CD4-positive, CD25-positive, alpha-beta regulatory T cell (primary cell): ENCODE data around the gene SIRT3. TPM values are rescaled to one million over a fixed set of nuclear protein-coding genes. Genes with fewer than 3 reads are reported as not detected.

Experiments used
- ATAC-seq, 2 donors: fragments of 150-1000 bp; cut with Tn5 transposase; one replicate each; pipeline ENCODE4 v1.10.0; 2021; ENCODE audit warnings: low read depth in 2 of 2, moderate number of reproducible peaks in 2 of 2, moderate library complexity in 1 of 2
- DNase-seq, 3 donors: peaks; one replicate each; pipeline versions ENCODE4 v3.0.0 to v3.0.0-alpha.2; 2012 to 2022; ENCODE audit warnings: mixed read lengths in 1 of 3
- H3K27ac ChIP-seq: one replicate; pipeline ENCODE4 v1.7.0; 2013; ENCODE audit warnings: mild to moderate bottlenecking, low read length; ENCODE audit not compliant: insufficient read depth, poor library complexity, severe bottlenecking
- H3K27me3 ChIP-seq: one replicate; pipeline ENCODE4 v1.7.0; 2013; ENCODE audit warnings: low read length; ENCODE audit not compliant: control insufficient read depth, insufficient read depth
- H3K36me3 ChIP-seq: one replicate; pipeline ENCODE4 v1.7.0; 2013; ENCODE audit warnings: mild to moderate bottlenecking, low read length, moderate library complexity; ENCODE audit not compliant: control insufficient read depth, insufficient read depth
- H3K4me1 ChIP-seq: 2 replicates; pipeline ENCODE4 v1.7.0; 2013; ENCODE audit warnings: mild to moderate bottlenecking, low read length; ENCODE audit not compliant: insufficient read depth, control insufficient read depth, poor library complexity, severe bottlenecking
- H3K4me3 ChIP-seq: one replicate; pipeline ENCODE4 v1.7.0; 2013; ENCODE audit warnings: low read depth, mild to moderate bottlenecking, low read length, moderate library complexity
- H3K9me3 ChIP-seq, 2 experiments: 1 replicate in 1 of 2; 2 replicates in 1 of 2; pipeline ENCODE4 v1.7.0; 2013; ENCODE audit warnings: low read length in 2 of 2, mild to moderate bottlenecking in 1 of 2, moderate library complexity in 1 of 2; ENCODE audit not compliant: control insufficient read depth in 2 of 2
- H3K27ac Mint-ChIP-seq, 3 donors: one replicate each; pipeline ENCODE4 v1.8.0; 2020 to 2022; ENCODE audit warnings: mild to moderate bottlenecking in 3 of 3, mixed read lengths in 3 of 3, moderate library complexity in 2 of 3
- H3K27me3 Mint-ChIP-seq: one replicate; pipeline ENCODE4 v1.8.0; 2022; ENCODE audit warnings: mild to moderate bottlenecking, mixed read lengths
- H3K36me3 Mint-ChIP-seq: one replicate; pipeline ENCODE4 v1.8.0; 2020; ENCODE audit warnings: mixed read lengths
- H3K4me1 Mint-ChIP-seq, 4 donors: one replicate each; pipeline ENCODE4 v1.8.0; 2020 to 2022; ENCODE audit warnings: mixed read lengths in 4 of 4, mild to moderate bottlenecking in 1 of 4
- H3K4me3 Mint-ChIP-seq, 4 donors: one replicate each; pipeline ENCODE4 v1.8.0; 2020 to 2022; ENCODE audit warnings: mild to moderate bottlenecking in 4 of 4, mixed read lengths in 4 of 4, moderate library complexity in 3 of 4
- H3K9me3 Mint-ChIP-seq, 7 donors: one replicate each; pipeline ENCODE4 v1.8.0; 2020 to 2022; ENCODE audit warnings: mixed read lengths in 7 of 7, mild to moderate bottlenecking in 3 of 7, moderate library complexity in 2 of 7
- polyA plus RNA-seq, 4 donors: library from polyadenylated mRNA; unstranded; fragments of 300-500 nt; fragmentation: Illumina TruSeq; gene quantifications; one replicate each; pipeline ENCODE4 v1.2.3, GENCODE V29; 2021
- total RNA-seq: library from RNA; stranded (reverse); gene quantifications from one replicate; pipeline ENCODE4 v1.2.3, GENCODE V29; 2022

Gene SIRT3
- total and polyA plus RNA-seq, 5 donors from 2014 or later, result 6.9 to 14.2 (median 11.6) TPM

GRCh38 chr11:267491-267994 is 31.4 kb upstream of the SIRT3 start:
- Histone ChIP-seq H3K36me3 (no peaks in the 10 kb centered on the region), H3K9me3 (peaks cover 0 to 4% of the 10 kb centered on the region in 2 experiments), H3K27me3 (no peaks in the 10 kb centered on the region), H3K27ac (peak overlapping the region; percentile 87), H3K4me3 (peak overlapping the region; percentile 70), H3K4me1 (peaks cover 34% of the 10 kb centered on the region)
- Mint-ChIP-seq H3K4me3 (peak overlapping the region; percentile 84 to 93 (median 90)), H3K36me3 (no peaks in the 10 kb centered on the region), H3K4me1 (peaks cover 8 to 41% (median 20%) of the 10 kb centered on the region in 4 donors), H3K9me3 (peaks cover 0 to 2% (median 0%) of the 10 kb centered on the region in 7 donors), H3K27me3 (peaks cover 5% of the 10 kb centered on the region), H3K27ac (peak overlapping the region; percentile 93 to 98 (median 98))
- DNase-seq (peak; percentile 51 to 61 (median 52)), ATAC-seq (peak; percentile 12 to 35)

GRCh38 chr11:266676-267439 is 30.7 kb upstream of the SIRT3 start:
- Mint-ChIP-seq H3K4me1 (peaks cover 8 to 38% (median 20%) of the 10 kb centered on the region in 4 donors), H3K27me3 (peaks cover 5% of the 10 kb centered on the region), H3K4me3 (peak overlapping the region; percentile 45 to 92 (median 79)), H3K27ac (peak overlapping the region; percentile 48 to 93 (median 75)), H3K9me3 (peaks cover 0 to 2% (median 0%) of the 10 kb centered on the region in 7 donors), H3K36me3 (no peaks in the 10 kb centered on the region)
- Histone ChIP-seq H3K36me3 (no peaks in the 10 kb centered on the region), H3K4me3 (peak overlapping the region; percentile 31), H3K27ac (peak overlapping the region; percentile 51), H3K27me3 (no peaks in the 10 kb centered on the region), H3K4me1 (peaks cover 34% of the 10 kb centered on the region), H3K9me3 (peaks cover 0 to 4% of the 10 kb centered on the region in 2 experiments)
- peak in 1 of 2 donors; percentile 18 for ATAC-seq
- DNase-seq, result peak in 1 of 3 donors; percentile 38

- Mint-ChIP-seq H3K9me3 (peaks cover 0 to 2% (median 0%) of the 10 kb centered on the region in 7 donors), H3K4me1 (peaks cover 0 to 2% (median 1%) of the 10 kb centered on the region in 4 donors), H3K27ac (no peak overlapping the region), H3K27me3 (peaks cover 8% of the 10 kb centered on the region), H3K36me3 (no peaks in the 10 kb centered on the region), H3K4me3 (no peak overlapping the region)
- Histone ChIP-seq H3K27me3 (no peaks in the 10 kb centered on the region), H3K27ac (no peak overlapping the region), H3K4me1 (no peaks in the 10 kb centered on the region), H3K36me3 (no peaks in the 10 kb centered on the region), H3K9me3 (peaks cover 0 to 4% of the 10 kb centered on the region in 2 experiments), H3K4me3 (no peak overlapping the region)
- ATAC-seq, result no peak
- no peak for DNase-seq
These were observed 25.5 kb upstream of the SIRT3 start for GRCh38 chr11:261624-262023.

- no peaks in the 10 kb centered on the region for H3K4me1 ChIP-seq
- Mint-ChIP-seq H3K27ac (no peak overlapping the region), H3K4me3 (no peak overlapping the region), H3K9me3 (no peaks in the 10 kb centered on the region), H3K4me1 (no peaks in the 10 kb centered on the region), H3K27me3 (peaks cover 8% of the 10 kb centered on the region), H3K36me3 (no peaks in the 10 kb centered on the region)
- DNase-seq, result no peak
- no peaks in the 10 kb centered on the region for H3K9me3 ChIP-seq
- ATAC-seq, result no peak
- H3K4me3 ChIP-seq, result no peak overlapping the region
- no peaks in the 10 kb centered on the region for H3K27me3 ChIP-seq
- no peak overlapping the region for H3K27ac ChIP-seq
- H3K36me3 ChIP-seq, result no peaks in the 10 kb centered on the region
These were observed 23.3 kb upstream of the SIRT3 start for GRCh38 chr11:259413-259812.

GRCh38 chr11:257766-258493 is 21.8 kb upstream of the SIRT3 start:
- H3K27ac ChIP-seq, result no peak overlapping the region
- peaks cover 6% of the 10 kb centered on the region for H3K36me3 ChIP-seq
- DNase-seq (no peak), ATAC-seq (no peak)
- peaks cover 0 to 3% (median 0%) of the 10 kb centered on the region in 4 donors for H3K4me1 Mint-ChIP-seq
- no peak overlapping the region for H3K27ac Mint-ChIP-seq
- H3K27me3 Mint-ChIP-seq, result peaks cover 8% of the 10 kb centered on the region
- H3K4me3 ChIP-seq, result no peak overlapping the region
- H3K9me3 Mint-ChIP-seq, result no peaks in the 10 kb centered on the region
- no peak overlapping the region for H3K4me3 Mint-ChIP-seq
- H3K4me1 ChIP-seq, result no peaks in the 10 kb centered on the region
- no peaks in the 10 kb centered on the region for H3K27me3 ChIP-seq
- H3K36me3 Mint-ChIP-seq, result peaks cover 4% of the 10 kb centered on the region
- no peaks in the 10 kb centered on the region for H3K9me3 ChIP-seq

- no peaks in the 10 kb centered on the region for H3K9me3 Mint-ChIP-seq
- ATAC-seq (no peak), DNase-seq (no peak)
- Histone ChIP-seq H3K27me3 (no peaks in the 10 kb centered on the region), H3K9me3 (no peaks in the 10 kb centered on the region), H3K4me3 (no peak overlapping the region), H3K4me1 (no peaks in the 10 kb centered on the region), H3K27ac (no peak overlapping the region), H3K36me3 (peaks cover 14% of the 10 kb centered on the region)
- peaks cover 9% of the 10 kb centered on the region for H3K36me3 Mint-ChIP-seq
- peaks cover 8% of the 10 kb centered on the region for H3K27me3 Mint-ChIP-seq
- H3K27ac Mint-ChIP-seq, result no peak overlapping the region
- H3K4me3 Mint-ChIP-seq, result no peak overlapping the region
- peaks cover 0 to 3% (median 0%) of the 10 kb centered on the region in 4 donors for H3K4me1 Mint-ChIP-seq
These were observed 21.0 kb upstream of the SIRT3 start for GRCh38 chr11:256952-257737.

GRCh38 chr11:255816-256215 is 19.7 kb upstream of the SIRT3 start:
- H3K9me3 ChIP-seq, result no peaks in the 10 kb centered on the region
- peaks cover 0 to 6% (median 2%) of the 10 kb centered on the region in 4 donors for H3K4me1 Mint-ChIP-seq
- H3K9me3 Mint-ChIP-seq, result no peaks in the 10 kb centered on the region
- no peak overlapping the region for H3K27ac ChIP-seq
- H3K4me1 ChIP-seq, result peaks cover 2% of the 10 kb centered on the region
- peaks cover 8% of the 10 kb centered on the region for H3K27me3 Mint-ChIP-seq
- H3K27me3 ChIP-seq, result no peaks in the 10 kb centered on the region
- peaks cover 24% of the 10 kb centered on the region for H3K36me3 ChIP-seq
- H3K36me3 Mint-ChIP-seq, result peaks cover 17% of the 10 kb centered on the region
- H3K4me3 ChIP-seq, result no peak overlapping the region
- H3K27ac Mint-ChIP-seq, result peak overlapping the region in 1 of 3 donors; percentile 11
- no peak overlapping the region for H3K4me3 Mint-ChIP-seq
- ATAC-seq (no peak), DNase-seq (no peak)
